Gastrocnemius medialis (tissue), 4 donors: ENCODE measurements around the gene DYRK1B. TPM values are rescaled to one million over a fixed set of nuclear protein-coding genes. Genes with fewer than 3 reads are reported as not detected.

ENCODE experiments used
- ATAC-seq, 2 donors: fragments of 150-250 bp; one replicate each; pipeline ENCODE4 v1.9.1; 2016
- DNase-seq, 2 donors: peaks; one replicate each; pipeline ENCODE4 v3.0.0-alpha.2; 2019
- H3K27ac ChIP-seq, 4 donors: fragments of 200-600 bp; sonication (generic); 1 replicate in 1 of 4; 2 replicates in 3 of 4; pipeline ENCODE4 v1.5.1; 2016 to 2018; ENCODE audit warnings: mild to moderate bottlenecking in 2 of 4, moderate library complexity in 1 of 4
- H3K27me3 ChIP-seq, 3 donors: fragments of 200-600 bp; sonication (generic) in 2 of 3; 1 replicate in 1 of 3; 2 replicates in 2 of 3; pipeline versions ENCODE4 v1.5.1 to v1.6.0; 2016 to 2019; ENCODE audit warnings: mild to moderate bottlenecking in 1 of 3, moderate library complexity in 1 of 3
- H3K36me3 ChIP-seq, 2 donors: fragments of 200-600 bp; sonication (generic) in 1 of 2; one replicate each; pipeline ENCODE4 v1.5.1; 2017 to 2018
- H3K4me1 ChIP-seq, 2 donors: fragments of 200-600 bp; sonication (generic) in 1 of 2; one replicate each; pipeline ENCODE4 v1.5.1; 2016 to 2017; ENCODE audit warnings: mild to moderate bottlenecking in 2 of 2
- H3K4me3 ChIP-seq, 4 donors: fragments of 200-600 bp; sonication (generic) in 3 of 4; 1 replicate in 1 of 4; 2 replicates in 3 of 4; pipeline ENCODE4 v1.5.1; 2016 to 2019; ENCODE audit warnings: mild to moderate bottlenecking in 2 of 4
- H3K9me3 ChIP-seq, 3 donors: fragments of 200-600 bp; sonication (generic) in 2 of 3; 1 replicate in 1 of 3; 2 replicates in 2 of 3; pipeline ENCODE4 v1.5.1; 2016 to 2019
- CTCF ChIP-seq, 5 experiments: fragments of 450-650 bp in 3 of 5; fragments of 200-600 bp in 2 of 5; sonication (generic) in 2 of 5; IDR thresholded peaks in 4 of 5; conservative IDR thresholded peaks in 1 of 5; 1 replicate in 4 of 5; 2 replicates in 1 of 5; pipeline ENCODE4 v1.5.1; 2016 to 2019; ENCODE audit warnings: antibody characterized with exemption in 5 of 5, mild to moderate bottlenecking in 3 of 5, moderate library complexity in 3 of 5
- POLR2A ChIP-seq, 2 donors: fragments of 450-650 bp; IDR thresholded peaks; one replicate each; pipeline ENCODE4 v1.6.1; 2017; ENCODE audit warnings: antibody characterized with exemption in 2 of 2, mild to moderate bottlenecking in 2 of 2, moderate library complexity in 2 of 2
- in situ Hi-C, 4 donors: fragments of 200-750 bp; cut with MboI; loops; one replicate each; pipeline versions ENCODE4 v1.15.0 to v1.8.0; 2017; ENCODE audit warnings: low sequenced_read_pairs in 4 of 4
- intact Hi-C: fragments of 100-400 bp; cut with DNase I; formaldehyde crosslinking; loops from one replicate; pipeline ENCODE4 v1.15.1; 2023; ENCODE audit warnings: low total_unique reads
- total RNA-seq, 4 donors: library from RNA; depleted of rRNA; stranded (reverse); fragments of >200 nt; gene quantifications; one replicate each; pipeline versions ENCODE4 v1.1.0 to v1.2.3, GENCODE V29; 2016

The DYRK1B gene
- total RNA-seq, 4 donors from 2014 or later = 39.6 to 68.7 (median 61.8) TPM

GRCh38 chr19:39807846-39808364 lies 26.1 kb downstream of the DYRK1B start:
- no peak overlapping the region for H3K4me3 ChIP-seq
- H3K27ac ChIP-seq = no peak overlapping the region
- no peaks in the 10 kb centered on the region for H3K36me3 ChIP-seq
- in situ Hi-C loops = loop anchor here in 1 of 4 donors (25.0 kb wide), 1 partner anchor 1146 kb away; no protein-coding TSS in a partner anchor
- no peaks in the 10 kb centered on the region for H3K27me3 ChIP-seq
- DNase-seq (no peak), ATAC-seq (no peak)
- H3K9me3 ChIP-seq = no peaks in the 10 kb centered on the region
- TF ChIP-seq CTCF (IDR thresholded peaks at IDR 0.05 in 4 of 5, conservative IDR thresholded peaks at IDR 0.05 in 1 of 5) = no peak
- TF ChIP-seq POLR2A (IDR thresholded peaks at IDR 0.05) = no peak
- peaks cover 10 to 26% of the 10 kb centered on the region in 2 donors for H3K4me1 ChIP-seq
- intact Hi-C loops = no loop called here

- no peak for TF ChIP-seq POLR2A (IDR thresholded peaks at IDR 0.05)
- TF ChIP-seq CTCF (IDR thresholded peaks at IDR 0.05 in 4 of 5, conservative IDR thresholded peaks at IDR 0.05 in 1 of 5) = no peak
- H3K4me3 ChIP-seq = no peak overlapping the region
- H3K9me3 ChIP-seq = no peaks in the 10 kb centered on the region
- intact Hi-C loops (no loop called here), in situ Hi-C loops (loop anchor here in 1 of 4 donors (25.0 kb wide), 1 partner anchor 1143 kb away; no protein-coding TSS in a partner anchor)
- ATAC-seq = peak in 1 of 2 donors; percentile 40
- peak overlapping the region; percentile 80 to 87 (median 82) for H3K27ac ChIP-seq
- peak; percentile 24 to 63 for DNase-seq
- H3K27me3 ChIP-seq = no peaks in the 10 kb centered on the region
- peaks cover 15 to 33% of the 10 kb centered on the region in 2 donors for H3K4me1 ChIP-seq
- H3K36me3 ChIP-seq = no peaks in the 10 kb centered on the region
Observed at GRCh38 chr19:39805104-39805503, 28.9 kb downstream of the DYRK1B start.

- no peak overlapping the region for H3K4me3 ChIP-seq
- H3K27me3 ChIP-seq = no peaks in the 10 kb centered on the region
- DNase-seq (peak; percentile 85 to 94), ATAC-seq (peak; percentile 96 to 98)
- no peaks in the 10 kb centered on the region for H3K36me3 ChIP-seq
- in situ Hi-C loops = loop anchor here in 1 of 4 donors (25.0 kb wide), 1 partner anchor 1141 kb away; no protein-coding TSS in a partner anchor
- TF ChIP-seq POLR2A (IDR thresholded peaks at IDR 0.05) = peak in 1 of 2 donors; percentile 32
- no peak for TF ChIP-seq CTCF (IDR thresholded peaks at IDR 0.05 in 4 of 5, conservative IDR thresholded peaks at IDR 0.05 in 1 of 5)
- peak overlapping the region; percentile 80 to 87 (median 82) for H3K27ac ChIP-seq
- intact Hi-C loops = loop anchor here (1.0 kb wide), 2 partner anchors 10 to 31 kb away; partner anchors contain the start of gene DYRK1B
- H3K4me1 ChIP-seq = peaks cover 15 to 33% of the 10 kb centered on the region in 2 donors
- no peaks in the 10 kb centered on the region for H3K9me3 ChIP-seq
Observed at GRCh38 chr19:39802958-39803357, 31.0 kb downstream of the DYRK1B start.

GRCh38 chr19:39797083-39797482 lies 36.9 kb downstream of the DYRK1B start:
- no peaks in the 10 kb centered on the region for H3K9me3 ChIP-seq
- in situ Hi-C loops (loop anchor here in 2 of 4 donors (5.0 to 25.0 kb wide), 2 partner anchors 165 to 175 kb away; partner anchors contain the start of gene PSMC4 (in 2 of the 2)), intact Hi-C loops (no loop called here)
- DNase-seq (no peak), ATAC-seq (no peak)
- H3K27ac ChIP-seq = no peak overlapping the region
- TF ChIP-seq POLR2A (IDR thresholded peaks at IDR 0.05) (no peak), CTCF (IDR thresholded peaks at IDR 0.05 in 4 of 5, conservative IDR thresholded peaks at IDR 0.05 in 1 of 5) (no peak)
- no peaks in the 10 kb centered on the region for H3K36me3 ChIP-seq
- H3K27me3 ChIP-seq = no peaks in the 10 kb centered on the region
- H3K4me3 ChIP-seq = no peak overlapping the region
- H3K4me1 ChIP-seq = peaks cover 4 to 9% of the 10 kb centered on the region in 2 donors
